Motor neuron (in vitro differentiated cells): ENCODE measurements around the gene EHD1. TPM values are rescaled to one million over a fixed set of nuclear protein-coding genes. Genes with fewer than 3 reads are reported as not detected.

Experiments
- ATAC-seq, 8 experiments: fragments of 200-7000 bp; cut with Tn5 transposase; replicated peaks in 6 of 8; 2 replicates each; pipeline ENCODE4 v1.8.0; 2021; ENCODE audit warnings: mild to moderate bottlenecking in 8 of 8, moderate library complexity in 8 of 8
- H3K27ac ChIP-seq, 2 donors: fragments of 250-450 bp; sonication (Bioruptor Pico); 2 replicates each; pipeline ENCODE4 v1.9.0; 2021; ENCODE audit warnings: antibody characterized with exemption in 2 of 2, mild to moderate bottlenecking in 2 of 2, moderate library complexity in 1 of 2
- H3K4me1 ChIP-seq, 2 donors: fragments of 250-450 bp; sonication (Bioruptor Pico); replicated peaks in 1 of 2; 2 replicates each; pipeline ENCODE4 v1.6.1; 2021; ENCODE audit warnings: antibody characterized with exemption in 2 of 2, mild to moderate bottlenecking in 2 of 2, moderate library complexity in 1 of 2
- H3K4me3 ChIP-seq, 5 donors: fragments of 250-450 bp; sonication (Bioruptor Pico); 2 replicates each; pipeline ENCODE4 v1.9.0; 2021; ENCODE audit warnings: antibody characterized with exemption in 5 of 5, mild to moderate bottlenecking in 5 of 5, moderate library complexity in 4 of 5
- WGBS, 10 experiments: fragments of 450-650 bp; shearing (Covaris generic); methylation state at CpG; one replicate each; pipeline ENCODE4 v1.0.0; 2022; 5-methylcytosine and 5-hydroxymethylcytosine counted together
- in situ Hi-C, 9 experiments: fragments of 400-800 bp; cut with MboI; loops; one replicate each; pipeline ENCODE4 v1.15.0; 2021; ENCODE audit warnings: low sequenced_read_pairs in 9 of 9, low pct_unique_long_range_greater_than_20kb in 2 of 9; ENCODE audit not compliant: unreplicated experiment in 9 of 9
- total RNA-seq, 8 experiments: library from RNA; unstranded; fragments of 300-600 nt; gene quantifications; 2 replicates each; pipeline versions ENCODE4 v1.2.3 to v1.2.4, GENCODE V29; 2022

EHD1 gene
- total RNA-seq = 10 to 100 TPM; 20.2 to 37.2 (median 30.6) TPM

DNA sequence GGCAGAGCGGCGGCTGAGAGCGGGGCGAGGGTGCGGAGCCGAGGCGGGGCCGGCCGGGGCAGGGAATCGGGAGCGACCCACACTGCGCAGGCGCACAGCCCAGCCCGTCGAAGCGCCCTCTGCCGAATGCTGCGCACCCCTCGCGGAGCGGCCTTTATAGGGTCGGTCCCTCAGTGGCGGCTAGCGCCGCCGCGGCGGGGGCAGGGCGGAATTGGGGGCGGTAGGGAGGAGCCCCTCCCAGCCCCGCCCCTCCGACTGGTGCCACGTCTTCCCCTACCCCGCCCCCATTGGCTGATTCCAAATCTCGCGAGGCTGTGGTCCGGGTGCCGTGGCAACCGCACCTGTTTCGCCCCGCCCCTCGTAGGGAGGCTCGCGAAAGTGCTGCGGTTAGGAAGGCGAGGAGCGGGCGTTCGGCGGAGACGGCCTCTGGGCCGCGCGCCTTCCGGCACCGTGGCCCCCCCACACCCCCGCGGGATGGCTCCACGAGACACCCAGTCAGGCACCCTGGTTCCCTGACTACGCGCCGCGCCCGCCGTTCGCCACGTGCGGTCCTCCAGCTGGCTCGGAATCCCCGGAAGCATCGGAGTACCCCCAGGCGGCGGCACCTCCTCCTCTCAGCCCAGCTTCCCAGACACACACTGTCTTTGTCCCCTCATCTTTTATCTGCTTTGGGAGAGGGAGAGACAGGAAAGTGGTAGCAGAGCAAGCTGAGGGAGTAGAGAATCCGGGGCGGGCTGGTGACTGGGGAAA lies at the start of gene EHD1:
Gene EHD1, minus strand, starts transcription at position 128 of the 750 bp plus-strand sequence. CDS start 157 bp downstream, outside the sequence.
- peaks cover 43 to 46% of the 10 kb centered on the region in 2 donors for H3K4me1 ChIP-seq
- in situ Hi-C loops = no loop called here
- WGBS, 10 experiments = 0% methylated on average over 4 of the region's 75 CpGs; no CpG with 5 or more reads in 9 of the 10 experiments

GRCh38 chr11:64926689-64927088 lies 48.3 kb upstream of the EHD1 start:
- Histone ChIP-seq H3K4me3 (no peak overlapping the region), H3K27ac (no peak overlapping the region), H3K4me1 (peaks cover 11 to 14% of the 10 kb centered on the region in 2 donors)
- in situ Hi-C loops = no loop called here
- 73 to 100% methylated on average over 1 to 6 of the region's 22 CpGs; no CpG with 5 or more reads in 8 of the 10 experiments for WGBS, 10 experiments
- ATAC-seq = no peak

More for the DNA sequence above, at the start of gene EHD1:
- peak within 1 kb of the TSS; percentile 91 to 96 for H3K27ac ChIP-seq
- peak within 1 kb of the TSS; percentile 72 to 98 (median 85) for H3K4me3 ChIP-seq
- ATAC-seq = peak; percentile 75 to 86 (median 82)

GRCh38 chr11:64925536-64926436 lies 47.4 kb upstream of the EHD1 start:
- WGBS, 10 experiments = 70 to 100% (median 80%) methylated on average over 1 to 2 of the region's 24 CpGs; no CpG with 5 or more reads in 7 of the 10 experiments
- no peak overlapping the region for H3K27ac ChIP-seq
- peak overlapping the region; percentile 54 to 100 (median 74) for H3K4me3 ChIP-seq
- ATAC-seq = no peak
- in situ Hi-C loops = no loop called here
- H3K4me1 ChIP-seq = peaks cover 11 to 14% of the 10 kb centered on the region in 2 donors

DNA sequence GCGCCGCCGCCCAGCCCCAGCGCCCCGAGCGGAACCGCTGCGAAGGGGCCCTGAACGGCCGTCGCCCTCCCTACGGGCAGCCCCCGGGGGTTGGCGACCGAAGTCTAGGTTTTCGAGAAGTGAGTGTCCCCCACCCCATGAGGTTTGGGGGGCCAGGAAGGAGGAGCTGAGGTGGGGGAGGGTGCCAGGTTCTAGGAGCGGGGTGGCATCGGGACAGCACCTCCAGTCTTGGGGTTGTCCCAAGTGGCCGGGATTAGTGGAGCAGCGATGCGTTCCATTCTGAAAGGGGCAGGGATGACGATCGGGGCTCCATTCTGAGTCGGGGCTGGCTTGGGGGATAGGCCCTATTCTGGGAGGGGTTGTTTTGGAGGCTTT lies 46.5 kb upstream of the EHD1 start:
- H3K4me3 ChIP-seq = peak overlapping the region; percentile 54 to 100 (median 74)
- ATAC-seq = peak; percentile 1 to 9 (median 4)
- H3K4me1 ChIP-seq = peaks cover 11 to 14% of the 10 kb centered on the region in 2 donors
- in situ Hi-C loops = no loop called here
- H3K27ac ChIP-seq = peak overlapping the region; percentile 7 to 78
- WGBS, 10 experiments = no CpG with 5 or more reads among the region's 24 CpGs

- Histone ChIP-seq H3K4me1 (peaks cover 11 to 14% of the 10 kb centered on the region in 2 donors), H3K4me3 (peak within 1 kb of the TSS; percentile 54 to 100 (median 74)), H3K27ac (peak within 1 kb of the TSS; percentile 63 to 78)
- WGBS, 10 experiments = 0 to 14% (median 0%) methylated on average over 1 to 10 of the region's 47 CpGs; no CpG with 5 or more reads in 4 of the 10 experiments
- in situ Hi-C loops = no loop called here
- ATAC-seq = peak; percentile 87 to 96 (median 90)
Observed at GRCh38 chr11:64923944-64924909, 45.8 kb upstream of the EHD1 start, which contains the start of gene PPP2R5B. Gene PPP2R5B (plus strand): TSS chr11:64924689. CDS start chr11:64925735, 1,046 bp downstream.

DNA sequence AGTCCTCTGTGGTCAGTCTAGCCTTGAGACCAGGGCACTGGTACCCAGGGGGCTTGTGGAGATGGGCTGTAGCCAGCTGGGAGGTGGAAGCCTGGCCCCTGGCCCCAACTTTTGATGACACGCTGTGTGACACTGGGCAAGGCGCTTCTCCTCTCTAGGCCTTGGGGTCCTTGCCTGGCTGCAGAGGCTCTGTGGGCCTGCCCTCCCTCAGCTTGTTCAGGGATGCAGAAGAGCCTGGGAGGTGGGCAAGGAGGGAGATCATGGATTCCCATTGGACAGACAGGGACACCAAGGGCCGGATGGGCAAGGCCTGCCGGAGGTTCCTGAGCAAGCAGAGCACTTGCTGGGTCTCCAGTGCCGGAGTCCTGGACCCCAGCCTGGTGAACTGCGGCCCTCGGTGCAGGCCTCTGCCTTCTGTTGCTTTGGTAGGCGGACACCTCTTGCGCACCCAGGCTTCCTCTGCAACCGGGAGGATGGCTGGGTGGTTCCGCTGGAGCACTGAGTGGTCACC lies 44.8 kb upstream of the EHD1 start:
- Histone ChIP-seq H3K4me3 (no peak overlapping the region), H3K27ac (peak overlapping the region in 1 of 2 donors; percentile 63), H3K4me1 (peaks cover 14 to 15% of the 10 kb centered on the region in 2 donors)
- 90 to 100% (median 100%) methylated on average over 1 to 5 of the region's 11 CpGs; no CpG with 5 or more reads in 4 of the 10 experiments for WGBS, 10 experiments
- no peak for ATAC-seq
- in situ Hi-C loops = no loop called here

- WGBS, 10 experiments = 50 to 67% (median 60%) methylated on average over 1 to 2 of the region's 3 CpGs; no CpG with 5 or more reads in 7 of the 10 experiments
- in situ Hi-C loops = no loop called here
- Histone ChIP-seq H3K4me3 (no peak overlapping the region), H3K4me1 (peaks cover 15 to 16% of the 10 kb centered on the region in 2 donors), H3K27ac (no peak overlapping the region)
- ATAC-seq = no peak
Observed at GRCh38 chr11:64921384-64921783, 43.0 kb upstream of the EHD1 start.

- ATAC-seq = no peak
- Histone ChIP-seq H3K4me1 (peaks cover 13 to 17% of the 10 kb centered on the region in 2 donors), H3K4me3 (no peak overlapping the region), H3K27ac (no peak overlapping the region)
- in situ Hi-C loops = no loop called here
- WGBS, 10 experiments = 20 to 100% (median 83%) methylated on average over 1 to 2 of the region's 2 CpGs; no CpG with 5 or more reads in 6 of the 10 experiments
Observed at GRCh38 chr11:64920124-64920523, 41.7 kb upstream of the EHD1 start.

- ATAC-seq = no peak
- 27 to 100% (median 85%) methylated on average over 2 to 8 of the region's 8 CpGs; no CpG with 5 or more reads in 1 of the 10 experiments for WGBS, 10 experiments
- Histone ChIP-seq H3K27ac (no peak overlapping the region), H3K4me1 (peaks cover 13 to 17% of the 10 kb centered on the region in 2 donors), H3K4me3 (no peak overlapping the region)
- in situ Hi-C loops = no loop called here
Observed at GRCh38 chr11:64919627-64920026, 41.2 kb upstream of the EHD1 start.

- WGBS, 10 experiments = 3 to 60% (median 37%) methylated on average over 2 to 4 of the region's 4 CpGs; no CpG with 5 or more reads in 1 of the 10 experiments
- in situ Hi-C loops = no loop called here
- H3K4me1 ChIP-seq = peaks cover 9 to 13% of the 10 kb centered on the region in 2 donors
- H3K27ac ChIP-seq = peak overlapping the region in 1 of 2 donors; percentile 25
- peak overlapping the region; percentile 19 to 75 (median 39) for H3K4me3 ChIP-seq
- ATAC-seq = peak in 2 of 8 experiments; percentile 1 to 3
Observed at GRCh38 chr11:64918017-64918416, 39.6 kb upstream of the EHD1 start.

DNA sequence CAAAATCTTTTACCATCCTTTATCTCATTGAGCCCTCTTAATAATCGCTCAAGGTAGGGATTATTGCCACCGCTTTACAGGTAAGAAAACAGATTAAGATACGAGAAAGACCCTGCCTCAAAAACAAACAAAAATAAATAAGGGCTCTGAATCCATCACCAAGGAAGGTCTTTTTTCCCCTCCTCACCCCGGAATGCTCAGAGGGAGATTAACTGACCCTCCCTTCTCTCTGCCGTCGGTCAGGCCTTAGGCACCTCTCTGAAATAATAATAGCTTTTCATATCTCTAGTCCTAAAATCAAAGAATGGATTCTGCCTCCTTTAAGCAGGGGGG lies 39.2 kb upstream of the EHD1 start:
- WGBS, 10 experiments = 0 to 8% (median 0%) methylated on average over 1 to 6 of the region's 6 CpGs; no CpG with 5 or more reads in 3 of the 10 experiments
- peaks cover 9 to 13% of the 10 kb centered on the region in 2 donors for H3K4me1 ChIP-seq
- peak overlapping the region; percentile 19 to 75 (median 39) for H3K4me3 ChIP-seq
- peak overlapping the region in 1 of 2 donors; percentile 25 for H3K27ac ChIP-seq
- peak in 1 of 8 experiments; percentile 0 for ATAC-seq
- in situ Hi-C loops = no loop called here
